ENCODE results near the gene MGAT4C.

DNA sequence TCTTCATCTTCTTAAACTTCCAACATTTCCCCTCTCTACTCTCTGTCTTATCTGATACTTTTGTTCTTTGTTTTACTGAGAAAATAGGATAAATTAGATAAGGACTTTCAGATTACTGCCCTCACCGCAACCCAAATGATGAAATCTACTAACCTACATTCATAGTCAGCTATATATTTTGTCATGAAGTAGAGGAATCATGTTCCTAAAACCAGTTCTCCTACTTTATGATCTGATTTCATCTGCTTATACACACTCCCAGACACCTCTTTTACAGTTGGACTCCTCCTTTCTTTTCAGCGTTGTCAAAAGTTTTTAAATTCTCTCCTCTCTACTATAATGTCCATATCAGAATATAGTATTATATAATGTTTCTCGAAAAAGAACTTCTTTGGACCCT is 29.7 kb downstream of the MGAT4C start:
- no peak for TF ChIP-seq CTCF (conservative IDR thresholded peaks at IDR 0.05; ENCODE audit: low read depth, low read length)
- TF ChIP-seq EZH2 (IDR thresholded peaks at IDR 0.05; ENCODE audit: low read length, unreplicated experiment) = no peak
- TF ChIP-seq EZH2phosphoT487 (IDR thresholded peaks at IDR 0.05; ENCODE audit: borderline replicate concordance, low read length) = no peak

All from PC-3 (cell line).